DMS 273 (cell line): ENCODE data around the gene NBPF1.
"Not testable (repeated sequence)": the region's sequence is repeated elsewhere in the genome, so short reads cannot be mapped to it uniquely, and the experiment has no call there.

Source experiments
- DNase-seq: peaks from one replicate; lab custom pipeline; 2025; ENCODE audit not compliant: unreplicated experiment; lab: John Stamatoyannopoulos, UW

Gene NBPF1

GRCh38 chr1:16553244-16553643, 60.1 kb downstream of the NBPF1 start:
- not testable (repeated sequence) for DNase-seq

DNA sequence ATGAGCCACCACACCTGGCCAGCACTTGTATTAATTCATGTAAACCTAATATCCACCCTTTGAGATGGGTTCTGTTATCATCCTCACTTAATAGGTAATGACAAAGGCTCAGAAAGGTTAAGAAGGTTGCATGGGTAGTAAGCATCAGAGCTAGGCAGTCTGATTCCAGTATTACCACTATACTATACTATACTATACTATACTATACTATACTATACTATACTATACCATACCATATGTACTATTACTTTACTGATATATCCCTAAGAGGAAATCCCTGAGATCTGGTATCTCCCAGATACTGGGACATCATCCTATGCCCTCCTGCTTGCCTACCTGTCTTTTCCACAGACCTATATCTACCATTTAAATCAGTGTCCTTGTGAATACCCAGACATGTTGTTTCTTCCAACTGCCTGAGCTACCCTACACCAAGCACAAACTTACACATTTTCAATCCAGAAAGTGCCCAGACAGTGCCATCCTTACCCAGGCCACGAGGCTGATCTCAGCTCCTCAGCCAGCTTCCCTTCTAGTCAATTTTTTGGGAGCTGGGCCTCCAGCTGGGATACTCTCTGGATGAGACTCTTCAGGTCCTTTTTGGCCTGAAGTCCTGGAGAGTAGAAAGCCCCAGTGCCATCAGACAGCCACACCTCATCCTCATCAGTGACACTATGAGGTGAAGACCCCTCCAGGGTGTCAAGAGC, 63.0 kb downstream of the NBPF1 start:
- not testable (repeated sequence) for DNase-seq

DNA sequence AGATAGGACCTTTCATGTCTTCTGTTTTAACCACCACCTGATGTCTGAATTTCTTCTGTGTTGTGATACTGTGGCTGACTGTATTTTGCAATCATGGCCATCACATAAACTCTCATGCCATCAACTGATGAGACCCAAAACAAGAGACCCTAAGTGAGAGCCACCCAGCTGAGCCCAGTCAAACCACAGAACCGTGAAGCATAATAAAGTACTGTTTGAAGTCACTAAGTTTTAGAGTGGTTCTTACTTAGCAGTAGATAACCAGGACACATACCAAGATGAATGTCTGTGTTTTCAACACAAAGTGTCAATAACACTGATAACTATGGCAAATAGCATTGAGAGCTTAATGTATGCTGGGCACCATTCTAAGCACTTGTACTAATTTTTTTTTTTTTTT, 63.8 kb downstream of the NBPF1 start:
- DNase-seq, result not testable (repeated sequence)

DNA sequence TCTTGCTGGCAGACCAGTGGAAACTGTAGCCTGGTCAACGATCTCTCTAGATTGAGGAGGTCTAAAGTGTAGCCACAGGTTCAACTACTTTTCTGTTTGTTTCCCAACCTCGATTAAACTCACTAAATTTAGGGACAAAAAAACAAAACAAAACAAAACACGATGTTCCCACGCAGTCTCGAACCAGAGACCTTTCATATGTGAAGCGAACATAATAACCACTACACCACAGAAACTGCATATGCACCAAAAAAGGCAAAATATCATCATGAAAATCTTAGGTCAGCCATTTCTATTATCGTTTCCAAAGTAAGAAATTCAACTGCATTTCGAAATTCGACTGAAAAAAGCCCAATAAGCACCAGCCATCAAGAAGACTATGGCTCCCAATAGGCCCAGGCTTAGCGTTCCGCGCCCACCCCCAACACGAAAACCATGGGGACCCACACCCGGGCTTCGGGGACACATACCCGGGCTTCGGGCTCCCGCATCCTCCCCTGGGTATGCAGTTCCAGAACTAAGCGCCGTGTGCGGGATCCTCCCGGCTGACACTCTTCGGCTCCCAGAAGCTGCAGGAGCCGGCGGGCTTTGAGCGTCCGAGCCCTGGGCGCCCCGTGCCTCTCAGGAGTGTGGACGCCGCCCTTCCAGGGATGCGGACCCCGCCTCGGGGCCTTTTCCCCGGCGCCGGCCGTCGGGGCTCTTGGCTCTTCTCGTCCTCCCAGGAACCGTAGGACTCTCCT, 65.7 kb downstream of the NBPF1 start:
- DNase-seq, result not testable (repeated sequence)

DNA sequence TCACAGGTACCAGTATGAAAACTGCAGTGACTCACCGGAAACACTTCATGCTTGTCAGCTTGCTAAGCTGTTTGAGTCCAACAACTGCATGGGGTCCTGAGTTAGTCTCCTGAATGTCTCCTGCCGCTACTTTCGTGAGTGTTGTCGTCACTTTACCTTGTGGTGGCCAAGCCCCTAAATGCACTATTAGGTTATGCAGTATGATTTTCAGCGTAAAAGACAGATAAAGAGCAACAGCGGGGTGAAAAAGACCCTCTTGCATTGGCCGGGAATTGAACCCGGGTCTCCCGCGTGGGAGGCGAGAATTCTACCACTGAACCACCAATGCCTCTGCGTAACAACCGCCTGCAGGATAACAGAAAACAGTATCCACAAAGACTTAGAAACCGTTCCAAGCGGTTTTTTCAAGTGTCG, 67.7 kb downstream of the NBPF1 start:
- peak; percentile 84 for DNase-seq

DNA sequence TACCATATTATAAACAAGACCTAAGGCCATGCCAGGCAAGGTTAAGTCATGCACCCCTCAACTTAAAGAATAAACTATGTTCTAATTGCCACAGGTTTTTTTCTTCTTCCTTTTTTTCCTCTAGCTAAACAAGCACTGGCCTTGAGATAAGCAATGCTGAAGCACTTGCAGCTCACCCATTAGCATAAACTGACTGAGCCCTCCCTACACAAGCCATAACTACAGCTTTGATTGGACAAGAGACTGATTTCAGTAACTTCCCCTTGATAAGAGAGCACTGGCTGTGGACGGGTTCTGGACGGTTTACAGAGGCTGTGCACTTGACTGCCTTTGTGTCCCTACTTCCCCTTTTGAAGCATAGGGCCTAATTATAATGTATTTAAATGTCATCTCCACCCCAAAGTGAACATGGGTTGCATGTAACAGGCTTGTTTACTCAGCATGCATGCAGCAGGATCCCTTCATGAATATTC, 72.9 kb downstream of the NBPF1 start:
- DNase-seq, result not testable (repeated sequence)

GRCh38 chr1:16537528-16537927, 75.8 kb downstream of the NBPF1 start:
- DNase-seq, result not testable (repeated sequence)

GRCh38 chr1:16536796-16537195, 76.6 kb downstream of the NBPF1 start:
- DNase-seq, result not testable (repeated sequence)

GRCh38 chr1:16535898-16536297, 77.5 kb downstream of the NBPF1 start:
- DNase-seq, result not testable (repeated sequence)

- DNase-seq, result not testable (repeated sequence)
Observed at GRCh38 chr1:16535487-16535886, 77.9 kb downstream of the NBPF1 start.

DNA sequence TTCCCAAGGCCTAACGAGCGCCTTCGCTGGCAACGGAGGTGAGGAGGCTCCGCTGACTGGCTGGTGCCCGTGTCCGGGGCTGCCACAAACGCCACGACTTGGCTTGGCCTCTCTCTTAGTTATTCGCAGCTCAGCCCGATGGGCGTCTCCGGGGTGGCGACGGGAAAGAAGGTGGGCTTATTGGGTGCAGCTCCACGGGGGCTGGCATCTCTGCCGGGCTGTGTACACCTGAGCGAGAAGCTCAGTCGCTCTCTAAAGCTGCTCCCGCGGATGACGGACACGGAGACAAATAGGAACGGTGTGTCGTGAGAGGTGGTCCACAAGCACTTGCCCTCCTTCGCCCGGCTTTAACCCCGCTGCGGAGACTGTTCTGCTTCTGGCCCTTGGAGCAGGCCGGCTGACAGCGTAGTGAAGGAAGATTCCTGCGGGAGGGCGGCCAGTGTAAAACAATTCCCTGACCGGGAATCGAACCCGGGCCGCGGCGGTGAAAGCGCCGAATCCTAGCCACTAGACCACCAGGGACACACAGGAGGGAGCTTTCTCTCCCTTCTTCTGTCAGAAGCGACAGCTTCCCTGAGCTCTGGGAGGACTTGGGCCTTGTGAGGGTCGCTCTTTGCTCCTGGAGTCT, 78.4 kb downstream of the NBPF1 start:
- peak; percentile 88 for DNase-seq

- peak; percentile 22 for DNase-seq
Observed at GRCh38 chr1:16534239-16534828, 79.0 kb downstream of the NBPF1 start.

GRCh38 chr1:16532235-16532991, 81.0 kb downstream of the NBPF1 start:
- DNase-seq, result not testable (repeated sequence)

- DNase-seq, result not testable (repeated sequence)
Observed at GRCh38 chr1:16528338-16528737, 85.0 kb downstream of the NBPF1 start.

- DNase-seq, result not testable (repeated sequence)
Observed at GRCh38 chr1:16525769-16526168, 87.6 kb downstream of the NBPF1 start.

- DNase-seq, result not testable (repeated sequence)
Observed at GRCh38 chr1:16521679-16522078, 91.7 kb downstream of the NBPF1 start.

DNA sequence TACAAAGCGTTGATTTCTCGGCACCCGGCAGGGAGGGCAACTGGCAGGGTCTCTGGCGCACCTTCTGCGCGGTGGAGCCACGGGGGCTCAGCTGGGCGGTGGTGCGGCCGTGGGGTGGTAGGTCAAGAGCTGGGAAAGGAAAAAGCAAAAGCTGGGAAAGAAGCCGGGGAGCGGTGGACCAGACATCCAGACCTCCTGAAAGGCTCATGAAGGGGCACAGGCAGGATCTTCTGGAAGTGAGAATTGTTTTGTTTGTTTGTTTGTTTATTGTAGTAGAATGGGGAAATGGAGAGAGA, 92.1 kb downstream of the NBPF1 start:
- no peak for DNase-seq

DNA sequence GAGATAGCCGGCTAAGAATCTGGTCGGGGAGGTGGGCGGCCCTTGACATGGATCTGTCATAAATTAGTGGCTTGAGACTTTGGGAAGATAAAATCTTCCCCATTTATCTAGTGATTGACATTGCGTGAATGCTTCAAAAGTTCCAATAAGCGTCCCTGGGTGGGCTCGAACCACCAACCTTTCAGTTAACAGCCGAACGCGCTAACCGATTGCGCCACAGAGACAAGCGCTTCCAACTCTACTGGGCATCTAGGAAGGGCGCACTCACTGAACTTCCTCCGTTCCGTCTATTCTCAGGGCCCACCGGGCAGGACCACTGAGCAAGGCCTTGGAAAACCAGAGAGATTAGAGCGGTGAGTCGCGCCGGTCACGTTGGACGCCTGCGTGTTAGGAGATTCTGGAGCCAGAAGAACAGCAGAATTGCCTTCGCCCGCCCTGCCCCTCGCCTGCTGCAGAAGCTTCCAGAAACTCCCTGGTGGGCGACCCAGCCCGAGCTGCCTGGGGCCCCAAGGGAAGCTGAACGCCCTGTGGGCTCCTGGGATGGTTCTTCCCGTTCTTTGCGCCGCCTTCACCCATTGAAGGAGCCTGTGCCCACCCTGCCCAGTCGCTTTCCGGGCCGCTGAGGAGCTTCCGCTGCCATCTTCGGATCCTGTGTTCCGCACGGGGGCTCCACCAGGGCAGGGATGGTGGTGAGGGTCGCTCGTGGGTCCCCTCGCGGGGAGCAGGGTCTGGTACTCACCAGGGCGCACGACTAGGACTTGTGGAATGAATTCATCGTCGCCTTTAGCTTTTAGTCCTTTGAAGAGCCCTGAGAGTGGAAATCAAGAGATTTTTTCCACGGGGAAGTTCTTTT, 92.7 kb downstream of the NBPF1 start:
- not testable (repeated sequence) for DNase-seq

GRCh38 chr1:16519255-16519951, 94.0 kb downstream of the NBPF1 start:
- peak; percentile 36 for DNase-seq
